Measurements from ENCODE around the gene EPS8.

The EPS8 gene

DNA sequence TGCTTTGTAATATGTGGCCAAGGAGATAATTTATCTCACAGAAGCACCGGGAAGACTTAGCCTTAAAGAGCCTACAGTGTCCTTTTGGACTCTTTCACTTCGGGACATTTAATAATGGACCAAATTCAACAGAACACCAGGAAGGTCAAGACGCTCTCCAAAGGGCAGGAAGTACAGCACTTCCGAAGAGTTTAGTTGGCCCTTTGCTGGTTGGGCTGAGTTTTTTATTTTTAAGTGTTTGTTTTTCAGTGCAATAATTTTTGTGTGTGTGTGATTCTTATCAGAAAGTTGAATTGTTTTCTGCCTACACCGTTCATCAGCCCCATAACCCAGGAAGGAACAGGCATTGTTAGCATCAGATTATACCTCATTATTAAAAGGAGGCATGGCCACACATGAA is 193.0 kb downstream of the EPS8 start:
- TF ChIP-seq, protein P1, sequence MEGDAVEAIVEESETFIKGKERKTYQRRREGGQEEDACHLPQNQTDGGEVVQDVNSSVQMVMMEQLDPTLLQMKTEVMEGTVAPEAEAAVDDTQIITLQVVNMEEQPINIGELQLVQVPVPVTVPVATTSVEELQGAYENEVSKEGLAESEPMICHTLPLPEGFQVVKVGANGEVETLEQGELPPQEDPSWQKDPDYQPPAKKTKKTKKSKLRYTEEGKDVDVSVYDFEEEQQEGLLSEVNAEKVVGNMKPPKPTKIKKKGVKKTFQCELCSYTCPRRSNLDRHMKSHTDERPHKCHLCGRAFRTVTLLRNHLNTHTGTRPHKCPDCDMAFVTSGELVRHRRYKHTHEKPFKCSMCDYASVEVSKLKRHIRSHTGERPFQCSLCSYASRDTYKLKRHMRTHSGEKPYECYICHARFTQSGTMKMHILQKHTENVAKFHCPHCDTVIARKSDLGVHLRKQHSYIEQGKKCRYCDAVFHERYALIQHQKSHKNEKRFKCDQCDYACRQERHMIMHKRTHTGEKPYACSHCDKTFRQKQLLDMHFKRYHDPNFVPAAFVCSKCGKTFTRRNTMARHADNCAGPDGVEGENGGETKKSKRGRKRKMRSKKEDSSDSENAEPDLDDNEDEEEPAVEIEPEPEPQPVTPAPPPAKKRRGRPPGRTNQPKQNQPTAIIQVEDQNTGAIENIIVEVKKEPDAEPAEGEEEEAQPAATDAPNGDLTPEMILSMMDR (IDR thresholded peaks at IDR 0.05; ENCODE audit: low read depth, low read length) = no peak
- H3K4me3 ChIP-seq (replicated peaks in 1 of 2; ENCODE audit: low read depth in 2 of 2, low read length in 2 of 2) = no peak overlapping the region
- DNase-seq (ENCODE audit: low read depth in 2 of 2) = no peak

GRCh38 chr12:15592934-15593333 is 196.3 kb downstream of the EPS8 start:
- TF ChIP-seq, protein P1 (IDR thresholded peaks at IDR 0.05; ENCODE audit: low read depth, low read length) = peak; percentile 27
- DNase-seq (ENCODE audit: low read depth in 2 of 2) = peak in 1 of 2 donors; percentile 31
- no peak overlapping the region for H3K4me3 ChIP-seq (replicated peaks in 1 of 2; ENCODE audit: low read depth in 2 of 2, low read length in 2 of 2)

GRCh38 chr12:15591811-15592210 is 197.4 kb downstream of the EPS8 start:
- no peak for DNase-seq (ENCODE audit: low read depth in 2 of 2)
- H3K4me3 ChIP-seq (replicated peaks in 1 of 2; ENCODE audit: low read depth in 2 of 2, low read length in 2 of 2) = no peak overlapping the region

GRCh38 chr12:15590180-15590826 is 198.9 kb downstream of the EPS8 start:
- peak overlapping the region; percentile 33 to 47 for H3K4me3 ChIP-seq (replicated peaks in 1 of 2; ENCODE audit: low read depth in 2 of 2, low read length in 2 of 2)
- peak; percentile 86 to 89 for DNase-seq (ENCODE audit: low read depth in 2 of 2)
- TF ChIP-seq, protein P1 (IDR thresholded peaks at IDR 0.05; ENCODE audit: low read depth, low read length) = peak; percentile 90

More at GRCh38 chr12:15591811-15592210, 197.4 kb downstream of the EPS8 start:
- TF ChIP-seq, protein P1 (IDR thresholded peaks at IDR 0.05; ENCODE audit: low read depth, low read length) = no peak

DNA sequence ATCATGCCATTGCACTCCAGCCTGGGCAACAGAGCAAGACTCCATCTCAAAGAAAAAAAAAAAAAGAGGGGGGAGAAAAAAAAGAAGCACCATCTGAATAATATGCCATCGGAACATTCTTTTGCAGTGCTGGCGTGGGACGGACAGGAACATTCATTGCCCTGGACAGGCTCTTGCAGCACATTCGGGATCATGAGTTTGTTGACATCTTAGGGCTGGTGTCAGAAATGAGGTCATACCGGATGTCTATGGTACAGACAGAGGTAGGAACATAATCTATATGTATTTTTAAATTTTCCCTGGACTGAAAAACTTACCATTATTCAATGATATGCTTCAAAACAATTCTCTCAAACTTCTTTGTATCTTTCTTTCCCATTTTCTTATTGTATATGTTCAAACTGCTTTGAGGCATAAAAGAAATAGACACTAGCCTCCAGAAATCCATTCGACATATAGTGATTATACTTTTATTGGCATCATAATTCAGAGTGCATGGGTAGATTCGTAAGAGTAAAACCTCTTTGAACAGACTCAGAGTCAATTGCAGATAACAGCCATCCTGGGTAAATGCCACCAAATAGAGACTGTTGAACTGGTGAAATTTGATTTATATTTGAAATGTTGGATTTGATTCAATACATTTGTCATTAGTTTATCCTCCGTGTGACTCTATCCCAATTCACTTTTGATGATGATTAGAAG is 199.7 kb downstream of the EPS8 start:
- no peak overlapping the region for H3K4me3 ChIP-seq (replicated peaks in 1 of 2; ENCODE audit: low read depth in 2 of 2, low read length in 2 of 2)
- DNase-seq (ENCODE audit: low read depth in 2 of 2) = peak in 1 of 2 donors; percentile 41
- TF ChIP-seq, protein P1 (IDR thresholded peaks at IDR 0.05; ENCODE audit: low read depth, low read length) = no peak

GRCh38 chr12:15584366-15585041 is 204.7 kb downstream of the EPS8 start:
- TF ChIP-seq, protein P1 (IDR thresholded peaks at IDR 0.05; ENCODE audit: low read depth, low read length) = peak; percentile 73
- DNase-seq (ENCODE audit: low read depth in 2 of 2) = peak; percentile 88 to 91

More at GRCh38 chr12:15584366-15585041, 204.7 kb downstream of the EPS8 start:
- no peak overlapping the region for H3K4me3 ChIP-seq (replicated peaks in 1 of 2; ENCODE audit: low read depth in 2 of 2, low read length in 2 of 2)

Data from cardiac fibroblast (primary cell).